GM19240 (cell line): ENCODE data around the gene FNBP1L.
"Not testable (repeated sequence)": the region's sequence is repeated elsewhere in the genome, so short reads cannot be mapped to it uniquely, and the experiment has no call there.

Source experiments
- DNase-seq: peaks from one replicate; pipeline ENCODE4 v3.0.0; 2011; ENCODE audit warnings: low spot score; ENCODE audit not compliant: insufficient read length

Gene FNBP1L

GRCh38 chr1:93531193-93531592, 83.3 kb downstream of the FNBP1L start:
- DNase-seq = no peak

- DNase-seq = no peak
Observed at GRCh38 chr1:93532780-93533378, 85.0 kb downstream of the FNBP1L start.

DNA sequence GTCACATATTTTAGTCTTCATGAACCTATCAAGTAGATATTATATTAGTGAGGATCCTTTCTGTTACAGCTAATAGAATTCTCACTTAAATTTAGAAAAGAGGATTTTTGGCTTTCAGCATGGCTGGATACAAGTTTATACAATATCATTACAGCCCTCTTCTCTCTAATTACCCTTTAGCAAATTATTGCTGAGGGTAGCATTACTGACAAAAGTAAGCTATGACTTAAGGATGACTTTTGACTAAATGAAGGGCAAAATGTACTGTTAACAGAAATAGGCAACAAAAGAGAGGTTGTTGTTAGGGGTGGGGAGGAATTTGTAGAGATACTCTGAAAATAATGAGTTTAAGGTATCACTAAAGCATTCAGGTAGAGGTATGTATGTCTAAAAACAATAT, 85.8 kb downstream of the FNBP1L start:
- no peak for DNase-seq

GRCh38 chr1:93537396-93537795, 89.5 kb downstream of the FNBP1L start:
- no peak for DNase-seq

DNA sequence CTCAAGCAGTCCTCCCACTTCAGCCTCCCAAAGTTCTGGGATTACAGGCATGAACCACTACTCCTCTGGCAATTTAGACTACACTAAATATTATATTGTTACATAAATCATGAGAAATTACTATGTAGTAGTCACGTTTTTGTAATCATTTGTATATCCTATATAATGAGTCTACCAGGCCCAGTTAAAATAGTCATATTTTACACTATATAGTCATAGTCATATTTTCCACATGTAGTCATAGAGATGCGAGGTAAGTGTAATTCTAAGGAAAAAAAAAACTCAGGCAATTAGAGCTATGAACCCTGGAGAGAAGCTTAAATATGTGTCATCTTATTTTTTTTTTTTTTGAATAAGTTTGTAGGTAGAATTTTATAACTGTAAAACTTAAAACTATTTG, 90.0 kb downstream of the FNBP1L start:
- DNase-seq = no peak

- no peak for DNase-seq
Observed at GRCh38 chr1:93541045-93541444, 93.1 kb downstream of the FNBP1L start.

DNA sequence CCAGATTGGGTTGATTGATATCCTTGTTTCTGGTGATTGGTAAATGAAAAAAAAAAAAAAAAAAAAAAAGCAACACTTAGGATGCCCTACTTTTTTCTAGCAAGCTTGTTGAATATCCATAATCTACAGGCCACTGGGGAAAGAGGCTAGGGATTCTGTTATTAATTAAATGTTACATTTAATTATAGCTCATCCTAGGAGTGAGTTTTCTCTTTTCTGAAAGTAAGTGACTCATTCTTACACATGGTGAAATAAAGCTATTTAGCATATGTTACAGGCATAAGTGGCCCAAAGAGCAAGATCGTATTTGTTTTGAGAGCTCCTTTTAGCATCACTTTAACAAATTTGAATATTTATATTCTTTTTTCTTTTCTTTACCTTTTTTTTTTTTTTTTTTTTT, 94.5 kb downstream of the FNBP1L start:
- no peak for DNase-seq

- no peak for DNase-seq
Observed at GRCh38 chr1:93546162-93546863, 98.4 kb downstream of the FNBP1L start.

- DNase-seq = no peak
Observed at GRCh38 chr1:93549131-93549530, 101.2 kb downstream of the FNBP1L start.

- DNase-seq = no peak
Observed at GRCh38 chr1:93549811-93550210, 101.9 kb downstream of the FNBP1L start.

DNA sequence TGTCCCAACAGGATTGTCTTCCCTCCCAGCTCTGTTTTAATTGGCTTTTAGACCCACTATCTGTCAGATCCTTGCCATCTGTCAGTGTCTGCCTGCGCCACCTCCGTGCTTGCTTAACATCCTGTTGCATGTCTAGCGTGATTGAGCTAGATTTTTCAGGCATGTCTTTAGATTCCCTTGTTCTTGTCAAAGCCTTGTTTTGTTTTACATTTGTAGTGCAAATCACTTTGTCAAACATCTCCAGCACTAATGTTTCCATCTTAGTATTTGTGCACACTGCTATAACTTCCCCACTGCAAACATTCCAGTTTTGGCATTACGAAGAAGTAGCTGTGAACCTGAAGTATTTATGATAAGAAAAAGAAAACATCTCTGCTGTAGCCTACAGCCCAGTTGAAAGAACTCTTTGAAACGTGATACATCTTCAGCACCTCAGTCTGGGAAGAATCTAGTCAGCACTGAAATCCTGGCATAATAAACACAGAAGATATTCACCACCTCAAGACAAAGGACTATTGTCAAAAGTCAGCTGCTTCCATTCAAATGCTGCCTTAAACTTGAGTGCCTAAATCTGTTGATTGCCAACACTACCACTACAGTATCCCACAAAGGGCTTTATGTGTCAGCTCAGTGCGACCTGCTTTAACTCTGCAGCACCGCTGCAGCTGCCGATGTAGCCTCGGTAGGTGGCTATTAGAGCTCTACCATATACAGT, 105.0 kb downstream of the FNBP1L start:
- DNase-seq = no peak

DNA sequence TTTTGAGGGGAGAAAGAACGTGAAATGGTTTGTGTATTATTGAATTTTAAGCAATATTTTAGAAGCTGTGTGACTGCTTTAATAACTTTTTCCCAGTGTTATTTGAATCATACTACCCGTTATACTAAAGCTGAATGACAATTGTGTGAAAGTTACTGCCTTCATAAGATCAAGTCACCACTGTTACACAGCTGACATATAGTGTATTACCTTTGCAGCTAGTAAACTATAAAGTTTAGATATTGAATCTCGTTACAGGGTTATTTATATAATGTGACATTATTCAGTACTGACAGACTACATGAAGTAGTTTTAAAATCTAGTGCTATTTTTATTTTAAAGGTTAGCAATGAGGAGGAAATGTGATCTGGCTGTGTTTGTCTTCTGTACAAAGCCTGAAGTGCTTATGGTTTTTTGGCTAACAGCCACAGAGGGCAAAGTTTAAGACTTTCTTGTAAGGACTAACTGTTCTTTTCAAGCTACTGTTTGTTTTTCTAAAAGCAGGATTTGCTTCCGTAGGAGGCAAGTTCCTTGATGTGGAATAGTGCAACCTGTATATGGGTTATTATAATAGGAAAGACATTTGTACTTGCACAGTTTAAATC, 106.1 kb downstream of the FNBP1L start:
- not testable (repeated sequence) for DNase-seq

DNA sequence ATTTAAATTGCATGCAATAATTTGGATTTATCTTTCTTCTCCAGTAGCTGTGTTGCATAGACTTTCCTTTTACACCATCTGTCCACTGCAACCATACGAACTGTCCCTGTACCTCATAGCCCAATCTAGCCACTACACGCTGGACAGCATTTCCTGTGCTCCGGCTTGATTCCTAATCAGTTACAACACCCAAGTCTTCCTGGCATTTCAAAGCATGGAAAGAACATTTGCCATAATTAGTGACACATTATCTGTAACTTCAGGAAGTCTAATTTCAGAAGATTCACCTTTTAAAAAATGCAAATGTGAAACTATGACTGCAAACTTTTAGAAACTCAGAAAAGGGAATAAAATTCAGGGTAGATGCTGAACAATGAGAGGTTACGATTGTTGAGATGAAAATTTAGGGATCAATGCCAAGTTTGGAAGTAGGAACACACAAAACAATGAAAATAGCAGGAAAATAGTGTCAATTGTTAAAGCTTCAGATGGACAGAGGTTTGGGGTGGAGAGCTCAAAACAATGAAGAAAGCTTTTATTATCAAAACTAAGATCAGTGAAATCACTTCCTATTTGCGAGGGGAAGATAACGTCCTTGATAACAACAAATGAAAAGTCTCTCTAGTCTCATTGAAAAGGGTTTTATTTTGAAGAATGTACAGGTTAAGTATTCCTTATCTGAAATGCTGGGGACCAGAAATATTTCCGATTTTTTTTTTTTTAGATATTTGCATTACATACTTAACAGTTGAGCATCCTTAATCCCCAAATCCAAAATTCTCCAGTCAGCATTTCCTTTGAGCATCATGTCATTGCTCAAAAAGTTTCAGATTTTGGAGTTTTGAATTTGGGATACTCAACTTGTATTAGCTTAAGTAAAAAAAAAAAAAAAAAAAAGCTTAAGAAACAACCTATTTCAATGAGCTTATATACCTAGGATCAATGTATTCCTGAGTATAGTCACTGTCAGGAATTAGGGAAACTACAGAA, 107.3 kb downstream of the FNBP1L start:
- no peak for DNase-seq

DNA sequence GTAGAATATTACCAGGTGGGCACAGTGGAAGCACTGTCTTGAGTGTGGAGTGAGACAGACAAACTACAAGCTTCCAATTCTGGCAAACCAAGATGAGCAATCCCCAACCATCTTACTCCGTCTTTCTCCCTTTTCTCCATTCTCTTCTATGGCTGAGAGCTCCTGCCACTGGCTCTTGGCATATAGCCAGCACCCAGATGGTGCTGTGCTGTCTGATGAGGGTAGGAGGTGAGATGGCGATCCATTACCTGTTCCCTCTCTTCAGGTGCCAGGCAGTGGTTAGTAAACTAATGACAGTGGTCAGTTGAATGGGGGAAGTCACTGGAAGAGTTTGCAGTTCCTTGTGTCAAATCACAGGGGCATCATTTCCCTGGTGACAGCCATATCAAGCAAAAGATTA, 108.4 kb downstream of the FNBP1L start:
- DNase-seq = no peak

DNA sequence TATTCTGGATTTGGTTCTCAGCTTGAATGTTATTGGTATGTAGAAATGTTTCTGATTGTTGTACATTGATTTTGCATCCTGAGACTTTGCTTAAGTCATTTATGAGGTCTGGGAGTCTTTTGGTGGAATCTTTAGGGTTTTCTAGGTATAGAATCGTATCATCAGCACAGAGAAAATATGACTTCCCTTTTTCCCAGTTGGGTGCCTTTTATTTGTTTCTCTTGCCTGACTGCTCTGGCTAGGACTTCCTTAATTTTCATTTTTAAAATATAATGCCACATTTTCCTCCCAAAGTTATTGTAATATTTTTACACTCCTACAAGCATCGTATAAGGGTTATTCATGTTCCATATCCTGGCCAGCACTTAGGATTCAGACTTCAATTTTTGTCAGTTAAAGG, 111.1 kb downstream of the FNBP1L start:
- no peak for DNase-seq

DNA sequence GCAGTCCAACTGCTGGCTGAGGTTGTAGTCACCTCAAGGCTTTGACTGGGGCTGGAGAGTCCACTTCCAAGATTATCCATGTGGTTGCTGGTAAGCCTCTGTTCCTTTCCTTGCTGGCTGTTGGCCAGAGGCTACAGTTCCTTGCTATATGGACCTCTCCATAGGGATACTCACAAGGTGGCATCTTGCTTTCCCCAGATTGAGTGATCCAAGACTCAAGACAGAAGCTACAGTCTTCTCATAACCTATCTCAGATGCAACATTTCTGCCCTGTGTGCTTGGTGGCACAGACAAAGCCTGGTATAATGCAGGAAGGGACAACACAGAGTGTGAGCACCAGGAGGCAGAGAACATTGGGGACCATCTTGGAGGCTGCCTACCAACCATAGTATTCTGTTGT, 111.8 kb downstream of the FNBP1L start:
- no peak for DNase-seq

- DNase-seq = no peak
Observed at GRCh38 chr1:93565496-93566206, 117.7 kb downstream of the FNBP1L start.

DNA sequence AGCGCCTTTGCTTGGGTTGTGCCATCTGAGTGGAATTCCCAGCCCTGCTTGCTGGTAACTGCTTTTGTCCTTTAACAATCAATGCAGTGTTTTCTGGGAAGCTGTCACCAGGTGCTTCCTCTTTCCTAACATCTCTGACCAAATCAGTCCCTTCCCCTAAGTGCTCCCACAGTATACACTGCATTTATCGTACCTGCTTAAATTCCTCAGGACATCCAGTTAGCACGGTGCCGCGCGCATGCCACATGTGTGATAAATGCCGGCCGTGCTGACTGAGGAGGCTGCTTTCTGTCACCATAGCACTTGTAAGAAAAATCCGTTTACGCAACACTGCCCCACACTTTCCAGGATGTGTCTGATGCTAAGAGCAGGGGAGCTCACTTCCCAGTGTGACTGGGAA, 118.3 kb downstream of the FNBP1L start:
- DNase-seq = no peak

DNA sequence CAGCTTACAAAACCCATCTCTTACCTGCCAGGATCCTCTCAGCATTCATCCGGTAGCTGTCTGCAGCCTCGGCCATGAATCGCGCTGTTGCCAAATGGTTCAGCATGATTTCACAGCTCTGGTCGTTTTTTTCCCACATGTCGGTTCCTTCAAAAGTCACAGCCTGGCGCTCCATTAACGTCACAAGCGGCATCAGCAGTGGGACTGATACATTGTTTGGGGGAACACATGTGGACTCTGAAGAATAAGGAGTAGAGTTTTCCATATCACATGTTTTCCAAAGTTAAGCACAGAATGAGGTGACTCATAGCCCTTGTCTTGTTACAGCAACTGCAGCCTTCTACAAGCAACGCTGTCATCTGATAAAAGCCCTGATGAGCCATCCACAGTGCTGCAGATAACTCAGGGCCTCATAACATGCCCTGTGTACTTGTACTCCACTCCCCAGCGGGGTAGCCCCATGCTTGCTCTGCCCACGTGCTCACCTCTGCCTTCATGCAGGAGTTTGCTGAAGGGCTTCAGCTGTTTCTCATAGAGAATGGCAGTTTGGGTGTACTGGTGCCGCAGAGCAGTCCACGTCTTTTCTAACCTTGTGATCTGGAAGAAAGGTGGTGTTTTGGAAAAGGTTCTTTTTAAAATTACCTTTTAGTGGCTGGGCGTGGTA, 119.5 kb downstream of the FNBP1L start:
- no peak for DNase-seq

GRCh38 chr1:93569489-93569888, 121.6 kb downstream of the FNBP1L start:
- DNase-seq = no peak
